IPS DF 6.9 (cell line): ENCODE data around the gene ZDHHC17.
"Not testable (repeated sequence)": the region's sequence is repeated elsewhere in the genome, so short reads cannot be mapped to it uniquely, and the experiment has no call there.

Experiments
- DNase-seq: peaks from one replicate; pipeline ENCODE4 v3.0.0-alpha.2; 2013; ENCODE audit warnings: low read depth, low spot score
- H3K27ac ChIP-seq: one replicate; pipeline ENCODE4 v1.5.1; 2013; ENCODE audit warnings: low read length, control low read depth
- H3K27me3 ChIP-seq: 2 replicates; pipeline ENCODE4 v1.6.1; 2013; ENCODE audit warnings: mild to moderate bottlenecking, low read length; ENCODE audit not compliant: control insufficient read depth, insufficient read depth
- H3K36me3 ChIP-seq: 2 replicates; pipeline ENCODE4 v1.6.1; 2013; ENCODE audit warnings: low read length; ENCODE audit not compliant: control insufficient read depth, insufficient read depth
- H3K4me1 ChIP-seq: 2 replicates; pipeline ENCODE4 v1.6.1; 2013; ENCODE audit warnings: low read length; ENCODE audit not compliant: control insufficient read depth, insufficient read depth
- H3K4me3 ChIP-seq: 2 replicates; pipeline ENCODE4 v1.5.1; 2013; ENCODE audit warnings: mild to moderate bottlenecking, low read length
- H3K9me3 ChIP-seq: 2 replicates; pipeline ENCODE4 v1.6.1; 2013; ENCODE audit warnings: low read length, inconsistent platforms; ENCODE audit not compliant: control insufficient read depth, insufficient read depth
- WGBS: extraction: QIAGEN DNeasy Blood & Tissue Kit; methylation state at CpG from one replicate; pipeline ENCODE4 v1.1.7; 2013; ENCODE audit warnings: mixed read lengths, missing lambda C conversion rate; ENCODE audit not compliant: insufficient read length, insufficient coverage; 5-methylcytosine and 5-hydroxymethylcytosine counted together

The ZDHHC17 gene, protein sequence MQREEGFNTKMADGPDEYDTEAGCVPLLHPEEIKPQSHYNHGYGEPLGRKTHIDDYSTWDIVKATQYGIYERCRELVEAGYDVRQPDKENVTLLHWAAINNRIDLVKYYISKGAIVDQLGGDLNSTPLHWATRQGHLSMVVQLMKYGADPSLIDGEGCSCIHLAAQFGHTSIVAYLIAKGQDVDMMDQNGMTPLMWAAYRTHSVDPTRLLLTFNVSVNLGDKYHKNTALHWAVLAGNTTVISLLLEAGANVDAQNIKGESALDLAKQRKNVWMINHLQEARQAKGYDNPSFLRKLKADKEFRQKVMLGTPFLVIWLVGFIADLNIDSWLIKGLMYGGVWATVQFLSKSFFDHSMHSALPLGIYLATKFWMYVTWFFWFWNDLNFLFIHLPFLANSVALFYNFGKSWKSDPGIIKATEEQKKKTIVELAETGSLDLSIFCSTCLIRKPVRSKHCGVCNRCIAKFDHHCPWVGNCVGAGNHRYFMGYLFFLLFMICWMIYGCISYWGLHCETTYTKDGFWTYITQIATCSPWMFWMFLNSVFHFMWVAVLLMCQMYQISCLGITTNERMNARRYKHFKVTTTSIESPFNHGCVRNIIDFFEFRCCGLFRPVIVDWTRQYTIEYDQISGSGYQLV

DNA sequence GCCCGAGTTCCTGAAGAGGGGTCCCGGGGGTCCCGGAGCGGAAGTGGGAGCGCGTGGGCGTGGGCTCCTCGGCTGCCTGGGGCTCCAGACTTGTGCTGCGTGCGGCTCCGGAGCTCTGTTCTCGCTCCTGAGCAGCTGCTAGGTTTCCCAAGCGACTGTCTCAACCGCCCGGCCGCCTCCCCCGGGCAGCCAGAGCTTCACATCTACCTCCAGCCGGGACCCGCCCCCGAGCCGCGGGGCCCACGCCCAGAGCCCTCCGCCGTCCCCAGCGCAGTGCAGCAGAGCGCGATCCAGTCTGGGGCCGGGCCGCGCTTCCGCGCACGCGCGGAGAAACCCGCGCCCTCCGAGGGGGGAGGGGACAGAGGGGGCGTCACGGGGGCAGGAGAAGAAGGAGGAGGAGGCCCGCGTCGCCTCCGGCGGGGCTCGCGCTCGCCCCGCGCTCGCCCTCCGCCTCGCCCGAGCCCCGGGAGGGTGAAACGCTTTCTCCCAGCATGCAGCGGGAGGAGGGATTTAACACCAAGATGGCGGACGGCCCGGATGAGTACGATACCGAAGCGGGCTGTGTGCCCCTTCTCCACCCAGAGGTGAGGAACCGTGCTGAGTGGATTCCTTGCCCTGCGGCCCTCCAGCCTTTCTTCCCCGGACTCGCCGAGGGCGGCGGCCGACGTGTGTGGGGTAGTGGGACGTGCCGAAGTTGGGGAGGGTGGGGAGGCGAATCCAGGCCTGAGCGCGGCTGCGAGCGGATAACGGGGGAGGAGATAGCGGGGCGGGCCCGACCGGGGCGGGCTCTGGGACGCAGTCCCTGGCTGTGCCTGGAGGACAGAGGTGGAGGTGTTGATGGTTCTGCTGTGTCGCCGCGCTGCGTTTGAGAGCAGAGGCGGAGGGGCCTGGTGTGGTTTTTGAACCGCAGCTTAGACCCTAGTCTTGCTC, at the start of gene ZDHHC17:
TSS of gene ZDHHC17 (plus strand) at position 370 of the 930 bp plus-strand sequence. CDS start at position 492, 122 bp downstream.
- H3K9me3 ChIP-seq, result no peaks in the 10 kb centered on the region
- WGBS, result no CpG with 5 or more reads among the region's 93 CpGs
- no peaks in the 10 kb centered on the region for H3K27me3 ChIP-seq
- DNase-seq, result peak; percentile 70
- H3K4me1 ChIP-seq, result peaks cover 2% of the 10 kb centered on the region; the same call in 1 of the 2 replicates
- no peaks in the 10 kb centered on the region for H3K36me3 ChIP-seq
- peak within 1 kb of the TSS; percentile 98 for H3K4me3 ChIP-seq
- H3K27ac ChIP-seq, result peak within 1 kb of the TSS; percentile 35

DNA sequence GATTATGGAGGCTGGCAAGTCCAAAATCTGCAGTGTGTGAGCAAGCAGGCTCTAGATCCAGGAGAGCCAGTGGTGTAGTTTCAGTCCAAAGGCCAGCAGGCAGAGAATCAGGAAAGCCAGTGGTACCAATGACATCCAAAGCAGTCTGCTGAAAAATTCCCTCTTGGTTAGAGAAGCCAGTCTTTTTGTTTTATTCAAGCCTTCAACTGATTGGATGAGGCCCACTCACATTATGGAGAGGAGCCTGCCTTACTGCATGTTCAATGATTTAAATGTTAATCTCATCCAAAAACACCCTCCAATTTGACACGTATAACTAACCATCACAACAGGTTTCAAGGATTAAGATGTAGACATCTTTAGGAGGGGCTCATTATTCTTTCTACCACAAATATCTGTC, 49.5 kb upstream of the ZDHHC17 start:
- no peak overlapping the region for H3K4me3 ChIP-seq
- DNase-seq, result no peak
- no peaks in the 10 kb centered on the region for H3K27me3 ChIP-seq
- no peaks in the 10 kb centered on the region for H3K9me3 ChIP-seq
- H3K36me3 ChIP-seq, result no peaks in the 10 kb centered on the region
- no CpG with 5 or more reads among the region's 1 CpG for WGBS
- H3K27ac ChIP-seq, result no peak overlapping the region
- peaks cover 5% of the 10 kb centered on the region; the same call in 1 of the 2 replicates for H3K4me1 ChIP-seq

DNA sequence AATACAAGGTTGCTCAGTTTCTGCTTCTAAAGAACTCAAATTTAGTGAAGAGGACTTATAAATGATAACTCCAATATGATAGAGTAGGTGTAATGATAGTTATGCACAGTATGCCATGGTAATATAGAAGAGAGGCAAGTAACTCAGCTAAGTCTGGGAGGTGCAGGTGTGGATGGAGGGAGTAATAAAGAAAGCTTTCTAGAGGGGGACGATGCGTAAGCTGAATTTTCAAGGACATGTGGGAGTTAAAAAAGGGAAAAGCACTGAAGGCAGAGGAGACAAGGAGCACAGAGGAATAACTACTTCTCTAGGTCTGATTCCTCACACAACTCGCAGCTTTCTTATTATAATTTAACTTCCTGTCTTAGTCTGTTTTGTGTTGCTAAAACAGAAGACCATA, 49.1 kb upstream of the ZDHHC17 start:
- Histone ChIP-seq H3K27ac (no peak overlapping the region), H3K4me3 (no peak overlapping the region), H3K9me3 (no peaks in the 10 kb centered on the region), H3K27me3 (no peaks in the 10 kb centered on the region), H3K36me3 (no peaks in the 10 kb centered on the region), H3K4me1 (peaks cover 5% of the 10 kb centered on the region)
- WGBS, result no CpG with 5 or more reads among the region's 3 CpGs
- DNase-seq, result no peak

DNA sequence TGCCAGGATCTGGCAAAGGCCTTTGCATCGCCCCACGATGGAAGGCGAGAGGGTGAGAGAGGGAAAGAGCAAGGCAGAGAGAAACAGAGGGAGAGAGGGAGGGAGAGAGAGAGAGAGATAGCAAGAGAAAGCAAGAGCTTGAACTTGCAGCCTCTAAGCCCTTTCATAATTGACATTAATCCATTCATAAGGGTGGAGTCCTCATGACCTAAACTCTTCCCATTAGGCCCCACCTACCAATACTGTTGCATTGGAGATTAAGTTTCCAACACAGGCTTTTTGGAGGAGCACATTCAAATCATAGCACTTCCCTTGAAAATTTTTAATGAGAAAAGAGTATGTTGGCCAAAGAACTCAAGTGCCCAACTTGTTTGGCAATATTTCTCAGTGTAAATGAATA, 48.6 kb upstream of the ZDHHC17 start:
- DNase-seq, result no peak
- no peak overlapping the region for H3K27ac ChIP-seq
- H3K36me3 ChIP-seq, result no peaks in the 10 kb centered on the region
- no peaks in the 10 kb centered on the region for H3K9me3 ChIP-seq
- H3K4me3 ChIP-seq, result no peak overlapping the region
- H3K4me1 ChIP-seq, result peaks cover 5% of the 10 kb centered on the region
- no peaks in the 10 kb centered on the region for H3K27me3 ChIP-seq
- no CpG with 5 or more reads among the region's 3 CpGs for WGBS

DNA sequence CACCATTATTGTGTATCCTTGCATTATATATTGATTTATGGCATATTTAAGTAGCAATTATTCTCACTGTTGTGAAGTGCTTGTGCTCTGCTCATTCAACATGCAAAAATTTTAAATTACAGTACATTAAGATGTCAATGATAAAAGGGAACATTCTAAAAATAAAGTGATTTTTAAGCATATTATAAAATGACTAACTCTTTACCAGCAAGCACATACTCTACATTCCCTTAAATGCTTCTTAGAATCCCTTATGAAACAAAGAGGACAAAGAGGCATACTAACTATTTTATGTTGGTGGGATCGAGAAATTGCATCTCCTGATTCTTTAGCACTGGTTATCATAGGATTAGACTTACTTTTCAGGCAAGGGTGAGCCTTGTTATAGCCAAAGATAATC, 46.6 kb upstream of the ZDHHC17 start:
- no peak for DNase-seq
- no peak overlapping the region for H3K27ac ChIP-seq
- no CpG with 5 or more reads among the region's 1 CpG for WGBS
- H3K27me3 ChIP-seq, result no peaks in the 10 kb centered on the region
- no peaks in the 10 kb centered on the region for H3K9me3 ChIP-seq
- H3K36me3 ChIP-seq, result no peaks in the 10 kb centered on the region
- H3K4me3 ChIP-seq, result no peak overlapping the region
- peaks cover 5% of the 10 kb centered on the region for H3K4me1 ChIP-seq

DNA sequence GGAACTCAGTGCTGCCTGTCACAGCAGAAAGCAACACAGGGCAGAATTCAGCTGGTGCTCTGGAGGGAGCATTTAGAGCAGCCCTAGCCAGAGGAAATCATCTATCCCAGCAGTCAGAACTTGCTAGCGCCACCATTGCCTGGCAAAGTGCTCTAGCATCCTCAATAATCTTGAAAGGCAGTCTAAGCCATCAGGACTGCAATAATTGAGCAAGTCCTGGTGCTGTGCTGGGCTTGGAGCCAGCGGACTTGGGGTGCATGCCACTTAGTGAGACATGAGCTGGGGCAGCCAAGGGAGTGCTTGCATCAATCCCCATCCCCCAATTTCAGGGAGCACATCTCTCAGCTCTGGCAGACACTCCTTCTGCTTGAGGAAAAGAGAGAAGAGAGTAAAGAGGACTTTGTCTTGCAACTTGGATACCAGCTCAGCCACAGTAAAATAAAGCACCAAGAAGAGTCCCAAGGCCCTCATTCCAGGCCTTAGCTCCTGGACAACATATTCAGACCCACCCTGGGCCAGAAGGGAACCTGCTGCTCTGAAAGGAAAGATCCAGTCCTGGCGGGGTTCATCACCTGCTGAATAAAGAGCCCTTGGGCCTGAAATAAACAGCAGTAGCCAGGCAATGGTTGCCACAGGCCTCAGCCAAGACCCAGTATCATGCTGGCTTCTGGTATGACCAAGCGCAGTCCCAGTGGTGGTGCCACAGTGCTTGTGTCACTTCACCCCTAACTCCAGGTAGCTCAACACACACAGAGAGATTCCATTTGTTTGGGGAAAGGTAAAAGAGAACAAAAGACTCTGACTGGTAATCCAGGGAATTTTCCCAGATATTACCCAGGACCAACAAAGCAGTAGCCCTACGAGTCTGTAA, 44.5 kb upstream of the ZDHHC17 start:
- Histone ChIP-seq H3K4me3 (no peak overlapping the region), H3K36me3 (no peaks in the 10 kb centered on the region), H3K27ac (no peak overlapping the region), H3K27me3 (no peaks in the 10 kb centered on the region), H3K4me1 (peaks cover 5% of the 10 kb centered on the region), H3K9me3 (no peaks in the 10 kb centered on the region)
- no peak for DNase-seq
- no CpG with 5 or more reads among the region's 5 CpGs for WGBS

DNA sequence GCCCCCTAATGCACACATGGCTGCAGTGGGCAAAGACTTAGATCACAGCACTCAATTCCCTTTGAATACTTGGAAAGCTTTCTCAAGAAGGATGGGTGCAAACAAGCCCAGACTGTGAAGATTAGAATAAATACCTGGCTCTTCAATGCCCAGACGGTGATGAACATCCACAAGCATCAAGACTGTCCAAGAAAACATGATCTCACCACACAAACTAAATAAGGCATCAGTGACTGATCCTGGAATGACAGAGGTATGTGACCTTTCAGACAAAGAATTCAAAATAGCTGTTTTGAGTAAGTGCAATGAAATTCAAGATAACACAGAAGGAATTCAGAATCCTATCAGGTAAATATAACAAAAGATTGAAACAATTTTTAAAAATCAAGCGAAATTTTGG, 43.8 kb upstream of the ZDHHC17 start:
- H3K27ac ChIP-seq, result no peak overlapping the region
- no peak for DNase-seq
- no CpG with 5 or more reads among the region's 2 CpGs for WGBS
- H3K36me3 ChIP-seq, result no peaks in the 10 kb centered on the region
- H3K27me3 ChIP-seq, result no peaks in the 10 kb centered on the region
- no peak overlapping the region for H3K4me3 ChIP-seq
- no peaks in the 10 kb centered on the region for H3K9me3 ChIP-seq
- H3K4me1 ChIP-seq, result peaks cover 5% of the 10 kb centered on the region

DNA sequence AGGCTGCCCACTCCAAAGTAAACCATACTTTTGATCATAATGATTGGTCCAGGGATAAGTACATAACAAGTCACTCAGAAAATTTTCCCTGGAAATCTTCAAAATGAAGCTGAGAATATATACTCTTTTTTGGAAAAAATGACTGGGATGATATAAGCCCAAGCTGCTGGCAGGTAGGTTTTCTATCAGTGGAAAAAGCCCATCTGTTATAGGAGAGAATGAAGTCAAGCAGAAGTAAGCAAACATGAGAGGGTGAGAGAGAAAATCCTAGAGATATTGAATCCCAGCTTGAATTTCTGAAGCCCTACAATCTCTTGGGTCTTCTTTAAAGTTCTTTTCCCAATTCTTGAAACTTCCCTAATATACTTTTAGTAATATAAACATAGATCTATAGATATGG, 37.3 kb upstream of the ZDHHC17 start:
- Histone ChIP-seq H3K4me1 (no peaks in the 10 kb centered on the region), H3K9me3 (no peaks in the 10 kb centered on the region), H3K27ac (no peak overlapping the region), H3K4me3 (no peak overlapping the region), H3K36me3 (no peaks in the 10 kb centered on the region), H3K27me3 (no peaks in the 10 kb centered on the region)
- no peak for DNase-seq

DNA sequence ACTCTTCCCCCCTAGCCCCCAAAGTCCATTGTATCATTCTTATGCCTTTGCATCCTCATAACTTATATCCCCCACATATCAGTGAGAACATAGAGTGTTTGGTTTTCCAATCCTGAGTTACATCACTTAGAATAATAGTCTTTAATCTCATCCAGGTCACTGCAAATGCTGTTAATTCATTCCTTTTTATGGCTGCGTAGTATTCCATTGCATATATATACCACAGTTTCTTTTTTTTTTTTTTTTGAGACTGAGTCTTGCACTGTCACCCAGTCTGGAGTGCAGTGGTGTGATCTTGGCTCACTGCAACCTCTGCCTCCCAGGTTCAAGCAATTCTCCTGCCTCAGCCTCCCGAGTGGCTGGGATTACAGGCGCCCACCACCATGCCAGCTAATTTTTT, 31.7 kb upstream of the ZDHHC17 start:
- H3K36me3 ChIP-seq, H3K4me1 ChIP-seq, H3K27me3 ChIP-seq, H3K27ac ChIP-seq, H3K4me3 ChIP-seq, DNase-seq, H3K9me3 ChIP-seq: not testable (repeated sequence)
- WGBS, result no CpG with 5 or more reads among the region's 3 CpGs

DNA sequence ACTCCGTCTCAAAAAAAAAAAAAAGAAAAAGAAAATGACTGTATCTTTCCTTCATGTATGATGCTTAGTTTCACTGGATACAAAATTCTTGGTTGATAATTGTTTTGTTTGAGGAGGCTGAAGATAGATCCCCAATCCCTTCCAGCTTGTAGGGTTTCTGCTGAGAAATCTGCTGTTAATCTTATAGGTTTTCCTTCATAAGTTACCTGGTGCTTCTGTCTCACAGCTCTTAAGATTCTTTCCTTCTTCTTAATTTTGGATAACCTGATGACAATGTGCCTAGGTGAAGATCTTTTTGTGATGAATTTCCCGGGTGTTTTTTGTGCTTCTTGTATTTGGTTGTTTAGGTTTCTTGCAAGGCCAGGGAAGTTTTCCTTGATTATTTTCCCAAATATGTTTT, 26.2 kb upstream of the ZDHHC17 start:
- H3K4me3 ChIP-seq, H3K9me3 ChIP-seq: not testable (repeated sequence)
- WGBS, result no CpG with 5 or more reads among the region's 2 CpGs

More for the DNA sequence above, 26.2 kb upstream of the ZDHHC17 start:
- H3K4me1 ChIP-seq, H3K27ac ChIP-seq, H3K27me3 ChIP-seq, H3K36me3 ChIP-seq, DNase-seq: not testable (repeated sequence)
